ENCODE measurements around the gene JTB.

JTB gene

GRCh38 chr1:153929981-153930948 is 47.2 kb downstream of the JTB start:
- no peak for DNase-seq

GRCh38 chr1:153929426-153929825 is 48.0 kb downstream of the JTB start:
- DNase-seq = no peak

GRCh38 chr1:153928791-153929341 is 48.6 kb downstream of the JTB start:
- DNase-seq = no peak

- no peak for DNase-seq
Observed at GRCh38 chr1:153928245-153928644, 49.2 kb downstream of the JTB start.

GRCh38 chr1:153926405-153926804 is 51.1 kb downstream of the JTB start:
- DNase-seq = no peak
